Activated T-cell treated with anti-CD3 and anti-CD28 coated beads for 48 hours (primary cell): Measurements from ENCODE around the gene LAMA3.

Experiments used
- DNase-seq: peaks from one replicate; pipeline ENCODE4 v3.0.0-alpha.2; 2020; ENCODE audit warnings: low read depth

LAMA3 gene

GRCh38 chr18:23912356-23912755, 223.1 kb downstream of the LAMA3 start:
- DNase-seq: no peak

GRCh38 chr18:23916338-23916737, 227.1 kb downstream of the LAMA3 start:
- no peak for DNase-seq

- peak; percentile 63 for DNase-seq
Observed at GRCh38 chr18:23918395-23919032, 229.3 kb downstream of the LAMA3 start.

GRCh38 chr18:23920054-23920453, 230.8 kb downstream of the LAMA3 start:
- no peak for DNase-seq

- no peak for DNase-seq
Observed at GRCh38 chr18:23921716-23922285, 232.5 kb downstream of the LAMA3 start.

GRCh38 chr18:23922939-23923338, 233.7 kb downstream of the LAMA3 start:
- no peak for DNase-seq

GRCh38 chr18:23924813-23925212, 235.6 kb downstream of the LAMA3 start:
- no peak for DNase-seq

GRCh38 chr18:23926571-23926970, 237.3 kb downstream of the LAMA3 start:
- no peak for DNase-seq

- DNase-seq: no peak
Observed at GRCh38 chr18:23927821-23928746, 238.8 kb downstream of the LAMA3 start.

GRCh38 chr18:23929362-23929930, 240.2 kb downstream of the LAMA3 start:
- DNase-seq: no peak

- no peak for DNase-seq
Observed at GRCh38 chr18:23930002-23930401, 240.7 kb downstream of the LAMA3 start.

- DNase-seq: no peak
Observed at GRCh38 chr18:23932385-23933067, 243.3 kb downstream of the LAMA3 start.

- DNase-seq: no peak
Observed at GRCh38 chr18:23933407-23933806, 244.2 kb downstream of the LAMA3 start.

- no peak for DNase-seq
Observed at GRCh38 chr18:23934252-23934651, 245.0 kb downstream of the LAMA3 start.

- DNase-seq: no peak
Observed at GRCh38 chr18:23934863-23935262, 245.6 kb downstream of the LAMA3 start.

GRCh38 chr18:23935804-23936203, 246.6 kb downstream of the LAMA3 start:
- no peak for DNase-seq

- DNase-seq: no peak
Observed at GRCh38 chr18:23936381-23936958, 247.2 kb downstream of the LAMA3 start.

GRCh38 chr18:23938043-23938756, 248.9 kb downstream of the LAMA3 start:
- DNase-seq: no peak

GRCh38 chr18:23938901-23939341, 249.7 kb downstream of the LAMA3 start:
- no peak for DNase-seq

GRCh38 chr18:23939366-23939765, 250.1 kb downstream of the LAMA3 start:
- DNase-seq: no peak

- no peak for DNase-seq
Observed at GRCh38 chr18:23939896-23940295, 250.6 kb downstream of the LAMA3 start.
